NB4 (cell line): ENCODE data around the gene TNS1.

Source experiments
- DNase-seq: peaks from one replicate; pipeline ENCODE4 v3.0.0; 2010; ENCODE audit warnings: low read depth
- H3K4me3 ChIP-seq: one replicate; pipeline ENCODE4 v1.5.1; 2011; ENCODE audit warnings: mild to moderate bottlenecking, low read depth, low read length, moderate library complexity
- CTCF ChIP-seq: IDR thresholded peaks from one replicate; pipeline ENCODE4 v1.5.1; 2012; ENCODE audit warnings: low read depth, low read length
- MAX ChIP-seq: IDR thresholded peaks from 2 replicates; pipeline ENCODE4 v1.6.1; 2011; ENCODE audit warnings: low read depth, low read length
- MYC ChIP-seq: IDR thresholded peaks from 2 replicates; pipeline ENCODE4 v1.6.1; 2011; ENCODE audit warnings: low read depth, low read length
- POLR2A ChIP-seq: IDR thresholded peaks from 2 replicates; pipeline ENCODE4 v1.6.1; 2011; ENCODE audit warnings: mild to moderate bottlenecking; ENCODE audit not compliant: insufficient read length; ENCODE audit errors: extremely low read depth

Gene TNS1

GRCh38 chr2:217808326-217808725 is 194.5 kb downstream of the TNS1 start:
- DNase-seq, result no peak
- TF ChIP-seq MAX (no peak), POLR2A (no peak), CTCF (no peak), MYC (no peak)
- H3K4me3 ChIP-seq, result no peak overlapping the region

GRCh38 chr2:217807753-217808152 is 195.0 kb downstream of the TNS1 start:
- no peak overlapping the region for H3K4me3 ChIP-seq
- TF ChIP-seq CTCF (no peak), MYC (no peak)
- DNase-seq, result no peak

GRCh38 chr2:217807025-217807424 is 195.8 kb downstream of the TNS1 start:
- H3K4me3 ChIP-seq, result no peak overlapping the region
- no peak for DNase-seq
- TF ChIP-seq MYC, result no peak
- TF ChIP-seq MAX, result no peak
- no peak for TF ChIP-seq POLR2A
- TF ChIP-seq CTCF, result no peak

GRCh38 chr2:217806482-217806765 is 196.4 kb downstream of the TNS1 start:
- H3K4me3 ChIP-seq, result no peak overlapping the region
- DNase-seq, result no peak
- TF ChIP-seq MYC (no peak), MAX (no peak), POLR2A (no peak), CTCF (no peak)

GRCh38 chr2:217805668-217806481 is 196.9 kb downstream of the TNS1 start:
- no peak overlapping the region for H3K4me3 ChIP-seq
- TF ChIP-seq POLR2A, result no peak
- TF ChIP-seq MYC, result no peak
- TF ChIP-seq MAX, result no peak
- TF ChIP-seq CTCF, result no peak
- no peak for DNase-seq
